Liver (tissue), 9 donors: Measurements from ENCODE around the gene ZNF761. TPM values are rescaled to one million over a fixed set of nuclear protein-coding genes. Genes with fewer than 3 reads are reported as not detected.
A peak's percentile ranks its signal among the peaks of the same experiment; 100 is the strongest.

Source experiments
- DNase-seq: peaks from one replicate; pipeline ENCODE4 v3.0.0-alpha.2; 2017; ENCODE audit warnings: low spot score
- H3K27ac ChIP-seq, 2 donors: one replicate each; pipeline ENCODE4 v1.7.0; 2013; ENCODE audit warnings: inconsistent platforms in 2 of 2, low read length in 2 of 2, control low read depth in 1 of 2, low read depth in 1 of 2, mild to moderate bottlenecking in 1 of 2
- H3K27me3 ChIP-seq, 4 donors: one replicate each; pipeline versions ENCODE4 v1.6.1 to v1.7.0; 2013; ENCODE audit warnings: low read length in 3 of 4, inconsistent platforms in 1 of 4, mild to moderate bottlenecking in 1 of 4, moderate library complexity in 1 of 4; ENCODE audit not compliant: control insufficient read depth in 4 of 4, insufficient read depth in 4 of 4
- H3K36me3 ChIP-seq, 4 donors: one replicate each; pipeline versions ENCODE4 v1.6.1 to v1.7.0; 2013; ENCODE audit warnings: low read length in 3 of 4, mild to moderate bottlenecking in 3 of 4, low read depth in 1 of 4, moderate library complexity in 1 of 4; ENCODE audit not compliant: control insufficient read depth in 4 of 4, insufficient read depth in 3 of 4
- H3K4me1 ChIP-seq, 4 donors: one replicate each; pipeline versions ENCODE4 v1.6.1 to v1.7.0; 2013; ENCODE audit warnings: low read length in 3 of 4, mild to moderate bottlenecking in 3 of 4, moderate library complexity in 1 of 4; ENCODE audit not compliant: control insufficient read depth in 4 of 4, insufficient read depth in 4 of 4
- H3K4me3 ChIP-seq, 3 donors: one replicate each; pipeline versions ENCODE4 v1.6.1 to v1.7.0; 2013; ENCODE audit warnings: low read length in 3 of 3, control low read depth in 1 of 3, low read depth in 1 of 3, mild to moderate bottlenecking in 1 of 3
- H3K9ac ChIP-seq, 2 donors: one replicate each; pipeline ENCODE4 v1.7.0; 2013; ENCODE audit warnings: low read length in 2 of 2, mild to moderate bottlenecking in 2 of 2, moderate library complexity in 2 of 2, control low read depth in 1 of 2, low read depth in 1 of 2
- H3K9me3 ChIP-seq, 4 donors: one replicate each; pipeline versions ENCODE4 v1.6.1 to v1.7.0; 2013; ENCODE audit warnings: low read length in 3 of 4; ENCODE audit not compliant: control insufficient read depth in 4 of 4
- ATF3 ChIP-seq: IDR thresholded peaks from 2 replicates; pipeline ENCODE4 v1.6.1; 2016; ENCODE audit warnings: antibody characterized with exemption
- CTCF ChIP-seq: fragments of 150-350 bp; IDR thresholded peaks from 2 replicates; pipeline ENCODE4 v1.5.1; 2017; ENCODE audit warnings: improper control_type of control experiment, low read depth, low read length; ENCODE audit not compliant: missing input control
- EGR1 ChIP-seq, 2 donors: IDR thresholded peaks; 2 replicates each; pipeline ENCODE4 v1.6.1; 2016 to 2018; ENCODE audit warnings: antibody characterized with exemption in 2 of 2, low read depth in 2 of 2
- FOXA1 ChIP-seq: IDR thresholded peaks from 2 replicates; pipeline ENCODE4 v1.6.1; 2016; ENCODE audit warnings: antibody characterized with exemption
- HNF4A ChIP-seq, 2 donors: conservative IDR thresholded peaks; 2 replicates each; pipeline ENCODE4 v1.6.1; 2016; ENCODE audit warnings: antibody characterized with exemption in 2 of 2, mild to moderate bottlenecking in 2 of 2
- HNF4G ChIP-seq: IDR thresholded peaks from 2 replicates; pipeline ENCODE4 v1.6.1; 2016; ENCODE audit warnings: antibody characterized with exemption
- JUND ChIP-seq, 2 donors: IDR thresholded peaks; 2 replicates each; pipeline ENCODE4 v1.6.1; 2016; ENCODE audit warnings: antibody characterized with exemption in 2 of 2
- MAX ChIP-seq: IDR thresholded peaks from 2 replicates; pipeline ENCODE4 v1.6.1; 2016; ENCODE audit warnings: antibody characterized with exemption
- NR2F2 ChIP-seq: IDR thresholded peaks from 2 replicates; pipeline ENCODE4 v1.6.1; 2016; ENCODE audit warnings: antibody characterized with exemption
- RAD21 ChIP-seq, 2 donors: IDR thresholded peaks; 2 replicates each; pipeline ENCODE4 v1.6.1; 2016; ENCODE audit warnings: antibody characterized with exemption in 2 of 2, mild to moderate bottlenecking in 2 of 2
- RXRA ChIP-seq, 2 donors: IDR thresholded peaks; 2 replicates each; pipeline ENCODE4 v1.6.1; 2017 to 2018; ENCODE audit warnings: antibody characterized with exemption in 2 of 2, mild to moderate bottlenecking in 1 of 2
- SP1 ChIP-seq: IDR thresholded peaks from 2 replicates; pipeline ENCODE4 v1.6.1; 2018; ENCODE audit warnings: antibody characterized with exemption, mild to moderate bottlenecking
- TAF1 ChIP-seq: conservative IDR thresholded peaks from 2 replicates; pipeline ENCODE4 v1.6.1; 2016; ENCODE audit warnings: antibody characterized with exemption, mild to moderate bottlenecking
- YY1 ChIP-seq: IDR thresholded peaks from 2 replicates; pipeline ENCODE4 v1.6.1; 2016; ENCODE audit warnings: antibody characterized with exemption, mild to moderate bottlenecking
- WGBS: extraction: QIAGEN DNeasy Blood & Tissue Kit; methylation state at CpG from one replicate; pipeline ENCODE4 v1.1.7; 2013; 5-methylcytosine and 5-hydroxymethylcytosine counted together
- polyA plus RNA-seq, 2 donors: library from polyadenylated mRNA; stranded (reverse) in 1 of 2; unstranded in 1 of 2; fragments of 200-250 nt in 1 of 2; fragments of >200 nt in 1 of 2; fragmentation: Nextera tagmentation in 1 of 2; extraction: Ambion mirVana in 1 of 2; gene quantifications; one replicate each; pipeline versions ENCODE4 v1.2.1 to v1.2.3, GENCODE V29; 2013 to 2015
- total RNA-seq, 2 donors: library from RNA; depleted of rRNA; stranded (reverse); fragments of >200 nt; gene quantifications; one replicate each; pipeline ENCODE4 v1.2.3, GENCODE V29; 2014
- TF ChIP-seq, protein P1 (sequence below): IDR thresholded peaks from 2 replicates; pipeline ENCODE4 v1.6.1; 2016; ENCODE audit warnings: antibody characterized with exemption
- TF ChIP-seq, protein P2 (sequence below): IDR thresholded peaks from 2 replicates; pipeline ENCODE4 v1.6.1; 2016; ENCODE audit warnings: antibody characterized with exemption, mild to moderate bottlenecking
- donor health status: healthy.
- donor health status: healthy.
- donor health status: healthy.
- donor health status: healthy.
- donor health status: healthy.

ZNF761 gene
- total and polyA plus RNA-seq, 4 donors: 2.7 to 6.3 (median 5.1) TPM

- WGBS: 57% methylated on average over 14 of the region's 14 CpGs
- H3K36me3 ChIP-seq: no peaks in the 10 kb centered on the region
- no peak overlapping the region for H3K9ac ChIP-seq
- DNase-seq: no peak
- H3K9me3 ChIP-seq: peaks cover 19 to 43% (median 25%) of the 10 kb centered on the region in 4 donors
- H3K4me1 ChIP-seq: no peaks in the 10 kb centered on the region
- TF ChIP-seq MAX (no peak), YY1 (no peak), HNF4G (no peak), NR2F2 (no peak), EGR1 (IDR thresholded peaks at IDR 0.05; ENCODE audit: low read depth in 2 of 2) (no peak), SP1 (no peak), TAF1 (no peak), RAD21 (IDR thresholded peaks at IDR 0.05) (no peak)
- TF ChIP-seq, protein P1, sequence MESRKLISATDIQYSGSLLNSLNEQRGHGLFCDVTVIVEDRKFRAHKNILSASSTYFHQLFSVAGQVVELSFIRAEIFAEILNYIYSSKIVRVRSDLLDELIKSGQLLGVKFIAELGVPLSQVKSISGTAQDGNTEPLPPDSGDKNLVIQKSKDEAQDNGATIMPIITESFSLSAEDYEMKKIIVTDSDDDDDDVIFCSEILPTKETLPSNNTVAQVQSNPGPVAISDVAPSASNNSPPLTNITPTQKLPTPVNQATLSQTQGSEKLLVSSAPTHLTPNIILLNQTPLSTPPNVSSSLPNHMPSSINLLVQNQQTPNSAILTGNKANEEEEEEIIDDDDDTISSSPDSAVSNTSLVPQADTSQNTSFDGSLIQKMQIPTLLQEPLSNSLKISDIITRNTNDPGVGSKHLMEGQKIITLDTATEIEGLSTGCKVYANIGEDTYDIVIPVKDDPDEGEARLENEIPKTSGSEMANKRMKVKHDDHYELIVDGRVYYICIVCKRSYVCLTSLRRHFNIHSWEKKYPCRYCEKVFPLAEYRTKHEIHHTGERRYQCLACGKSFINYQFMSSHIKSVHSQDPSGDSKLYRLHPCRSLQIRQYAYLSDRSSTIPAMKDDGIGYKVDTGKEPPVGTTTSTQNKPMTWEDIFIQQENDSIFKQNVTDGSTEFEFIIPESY: no peak
- no peak overlapping the region for H3K27ac ChIP-seq
- peak overlapping the region in 1 of 3 donors; percentile 33 for H3K4me3 ChIP-seq
- H3K27me3 ChIP-seq: no peaks in the 10 kb centered on the region
Measured at GRCh38 chr19:53462861-53463260, 31.1 kb downstream of the ZNF761 start.

DNA sequence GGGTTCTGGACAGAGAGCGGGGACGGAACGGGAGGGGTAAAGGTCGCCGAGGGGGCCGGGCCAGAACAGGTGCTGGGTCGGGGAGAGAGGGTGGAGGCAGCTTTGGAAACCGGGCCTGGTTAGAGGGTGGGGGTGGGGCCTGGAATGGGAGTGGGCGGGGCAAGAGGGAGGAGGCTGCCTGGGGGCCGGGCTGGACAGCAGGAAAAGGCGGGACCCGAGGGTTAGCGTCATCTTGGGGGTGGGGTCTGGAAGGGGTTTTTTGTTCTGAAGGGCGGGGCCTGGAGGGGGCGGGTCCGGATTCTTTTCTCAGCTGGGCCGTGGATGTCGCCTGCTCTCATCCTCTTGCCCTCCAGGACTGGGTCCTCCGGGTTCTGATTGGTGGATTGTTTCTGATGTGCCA, 31.5 kb downstream of the ZNF761 start:
- no peak for DNase-seq
- WGBS: 23% methylated on average over 19 of the region's 19 CpGs
- H3K36me3 ChIP-seq: no peaks in the 10 kb centered on the region
- H3K9me3 ChIP-seq: peaks cover 17 to 43% (median 23%) of the 10 kb centered on the region in 4 donors
- no peak for TF ChIP-seq TAF1
- TF ChIP-seq HNF4A (conservative IDR thresholded peaks at IDR 0.05): no peak
- TF ChIP-seq MAX: no peak
- no peak for TF ChIP-seq FOXA1
- no peak for TF ChIP-seq RXRA (IDR thresholded peaks at IDR 0.05)
- no peak for TF ChIP-seq JUND (IDR thresholded peaks at IDR 0.05)
- TF ChIP-seq CTCF: no peak
- TF ChIP-seq ATF3: no peak
- no peak for TF ChIP-seq HNF4G
- no peak for TF ChIP-seq SP1
- TF ChIP-seq, protein P2, sequence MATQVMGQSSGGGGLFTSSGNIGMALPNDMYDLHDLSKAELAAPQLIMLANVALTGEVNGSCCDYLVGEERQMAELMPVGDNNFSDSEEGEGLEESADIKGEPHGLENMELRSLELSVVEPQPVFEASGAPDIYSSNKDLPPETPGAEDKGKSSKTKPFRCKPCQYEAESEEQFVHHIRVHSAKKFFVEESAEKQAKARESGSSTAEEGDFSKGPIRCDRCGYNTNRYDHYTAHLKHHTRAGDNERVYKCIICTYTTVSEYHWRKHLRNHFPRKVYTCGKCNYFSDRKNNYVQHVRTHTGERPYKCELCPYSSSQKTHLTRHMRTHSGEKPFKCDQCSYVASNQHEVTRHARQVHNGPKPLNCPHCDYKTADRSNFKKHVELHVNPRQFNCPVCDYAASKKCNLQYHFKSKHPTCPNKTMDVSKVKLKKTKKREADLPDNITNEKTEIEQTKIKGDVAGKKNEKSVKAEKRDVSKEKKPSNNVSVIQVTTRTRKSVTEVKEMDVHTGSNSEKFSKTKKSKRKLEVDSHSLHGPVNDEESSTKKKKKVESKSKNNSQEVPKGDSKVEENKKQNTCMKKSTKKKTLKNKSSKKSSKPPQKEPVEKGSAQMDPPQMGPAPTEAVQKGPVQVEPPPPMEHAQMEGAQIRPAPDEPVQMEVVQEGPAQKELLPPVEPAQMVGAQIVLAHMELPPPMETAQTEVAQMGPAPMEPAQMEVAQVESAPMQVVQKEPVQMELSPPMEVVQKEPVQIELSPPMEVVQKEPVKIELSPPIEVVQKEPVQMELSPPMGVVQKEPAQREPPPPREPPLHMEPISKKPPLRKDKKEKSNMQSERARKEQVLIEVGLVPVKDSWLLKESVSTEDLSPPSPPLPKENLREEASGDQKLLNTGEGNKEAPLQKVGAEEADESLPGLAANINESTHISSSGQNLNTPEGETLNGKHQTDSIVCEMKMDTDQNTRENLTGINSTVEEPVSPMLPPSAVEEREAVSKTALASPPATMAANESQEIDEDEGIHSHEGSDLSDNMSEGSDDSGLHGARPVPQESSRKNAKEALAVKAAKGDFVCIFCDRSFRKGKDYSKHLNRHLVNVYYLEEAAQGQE: no peak
- no peak overlapping the region for H3K27ac ChIP-seq
- no peaks in the 10 kb centered on the region for H3K4me1 ChIP-seq
- no peak overlapping the region for H3K9ac ChIP-seq
- H3K27me3 ChIP-seq: no peaks in the 10 kb centered on the region
- H3K4me3 ChIP-seq: peak overlapping the region in 1 of 3 donors; percentile 33
